Skeletal muscle satellite cell (primary cell): ENCODE data around the gene PCNA. TPM values are rescaled to one million over a fixed set of nuclear protein-coding genes. Genes with fewer than 3 reads are reported as not detected.

Experiments used
- small RNA-seq: library from RNA; depleted of rRNA; stranded (forward); fragments of <200 nt; gene quantifications from one replicate; pipeline ENCODE3, GENCODE V24; 2012

The PCNA gene

Small RNA genes within 50 kb of the gene (small RNA-seq; reads per million reads assigned to genes)
- gene RF00019 (not detected), gene RF00568 (not detected), gene RNA5SP474 (0.42 reads per million)
